ENCODE data around the gene MYORG.
"Not testable (repeated sequence)": the region's sequence is repeated elsewhere in the genome, so short reads cannot be mapped to it uniquely, and the experiment has no call there.

Gene MYORG

GRCh38 chr9:34367751-34368410 lies 8.8 kb downstream of the MYORG start:
- not testable (repeated sequence) for DNase-seq

DNA sequence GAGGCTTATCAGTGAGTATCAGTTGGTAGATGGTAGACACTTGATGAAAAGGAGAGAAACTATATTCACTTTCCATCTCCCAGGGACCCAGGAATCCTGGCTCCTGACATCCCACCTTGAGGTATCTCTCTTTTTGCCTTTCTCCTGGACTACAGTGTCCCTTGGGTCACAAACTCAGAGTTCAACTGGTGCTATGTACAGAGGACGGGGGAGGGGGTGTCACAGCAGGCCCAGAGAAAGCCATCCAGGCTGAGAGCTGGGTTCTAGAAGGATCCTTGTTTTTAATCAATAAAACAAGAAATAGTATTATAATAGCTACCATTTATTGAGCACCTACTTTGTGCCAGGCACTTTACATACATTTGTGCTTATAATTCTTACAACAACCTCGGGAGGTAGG lies 10.3 kb downstream of the MYORG start:
- DNase-seq: no peak

GRCh38 chr9:34365282-34365681 lies 11.4 kb downstream of the MYORG start:
- DNase-seq: no peak

GRCh38 chr9:34363619-34364351 lies 12.9 kb downstream of the MYORG start:
- no peak for DNase-seq

- no peak for DNase-seq
Observed at GRCh38 chr9:34362614-34363214, 14.0 kb downstream of the MYORG start.

DNA sequence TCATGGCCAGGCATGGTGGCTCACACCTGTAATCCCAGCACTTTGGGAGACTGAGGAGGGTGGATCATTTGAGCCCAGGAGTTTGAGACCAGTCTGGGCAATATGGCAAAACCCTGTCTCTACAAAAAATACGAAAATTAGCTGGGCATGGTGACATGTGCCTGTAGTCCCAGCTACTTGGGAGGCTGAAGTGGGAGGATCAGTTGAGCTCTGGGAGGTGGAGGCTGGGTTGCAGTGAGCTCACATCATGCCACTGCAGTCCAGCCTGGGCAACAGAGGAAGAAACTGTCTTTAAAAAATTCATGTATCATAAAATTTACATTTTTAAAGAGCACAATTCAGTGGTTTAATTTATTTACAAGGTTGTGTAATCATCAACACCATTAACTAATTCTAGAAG lies 23.7 kb downstream of the MYORG start:
- DNase-seq: not testable (repeated sequence)

GRCh38 chr9:34352122-34352652 lies 24.5 kb downstream of the MYORG start:
- not testable (repeated sequence) for DNase-seq

GRCh38 chr9:34349324-34349723 lies 27.4 kb downstream of the MYORG start:
- no peak for DNase-seq

DNA sequence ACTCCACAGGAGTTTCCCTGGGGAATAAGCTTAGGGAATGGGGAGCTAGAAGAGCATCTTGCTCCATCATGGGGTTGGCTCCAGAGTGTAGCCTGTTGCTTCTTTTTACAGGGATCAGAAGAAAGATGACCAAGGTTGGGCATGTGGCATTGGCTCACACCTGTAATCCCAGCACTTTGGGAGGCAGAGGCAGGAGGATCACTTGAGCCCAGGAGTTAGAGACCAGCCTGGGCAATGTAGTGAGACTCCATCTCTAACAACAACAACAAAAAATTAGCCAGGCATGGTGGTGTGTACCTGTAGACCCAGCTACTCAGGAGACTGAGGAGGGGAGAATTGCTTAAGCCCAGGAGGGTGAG lies 28.9 kb downstream of the MYORG start:
- no peak for DNase-seq

DNA sequence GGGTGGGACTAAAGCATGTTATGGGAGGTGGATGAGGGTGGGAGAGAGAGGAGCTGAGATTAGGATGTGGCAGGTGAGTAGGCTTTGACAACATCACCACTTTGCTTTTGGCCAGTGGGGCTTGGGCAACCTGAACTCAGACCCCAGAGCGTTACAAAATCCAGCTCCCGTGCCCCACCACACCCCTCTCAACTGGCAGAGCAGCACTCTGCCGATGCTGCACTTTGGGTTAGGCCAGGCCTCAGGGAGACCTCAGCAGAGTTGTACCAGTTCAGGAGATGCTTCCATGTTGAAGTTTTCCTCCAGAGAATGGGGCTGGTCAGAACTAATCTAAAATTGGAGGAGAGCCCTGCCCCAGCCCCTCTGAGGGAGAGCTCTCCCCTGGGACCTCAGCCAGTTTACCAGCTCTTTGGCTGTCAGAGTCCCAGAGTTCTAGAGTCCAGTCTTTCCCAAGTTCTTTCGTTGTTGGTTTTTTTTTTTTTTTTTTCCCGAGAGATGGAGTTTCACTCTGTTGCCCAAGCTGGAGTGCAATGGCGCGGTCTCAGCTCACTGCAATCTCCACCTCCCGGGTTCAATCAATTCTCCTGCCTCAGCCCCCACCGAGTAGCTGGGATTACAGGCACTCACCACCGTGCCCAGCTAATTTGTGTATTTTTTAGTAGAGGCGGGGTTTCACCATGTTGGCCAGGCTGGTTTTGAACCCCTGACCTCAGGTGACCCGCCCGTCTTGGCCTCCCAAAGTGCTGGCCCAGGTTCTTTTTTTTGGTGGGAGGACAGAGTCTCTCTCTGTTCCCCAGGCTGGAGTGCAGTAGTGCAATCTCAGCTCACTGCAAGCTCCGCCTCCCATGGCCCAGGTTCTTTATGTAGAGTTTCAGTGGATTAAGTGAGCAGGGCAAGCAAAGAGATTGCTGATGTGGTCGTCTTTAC lies 29.6 kb downstream of the MYORG start:
- no peak for DNase-seq

DNA sequence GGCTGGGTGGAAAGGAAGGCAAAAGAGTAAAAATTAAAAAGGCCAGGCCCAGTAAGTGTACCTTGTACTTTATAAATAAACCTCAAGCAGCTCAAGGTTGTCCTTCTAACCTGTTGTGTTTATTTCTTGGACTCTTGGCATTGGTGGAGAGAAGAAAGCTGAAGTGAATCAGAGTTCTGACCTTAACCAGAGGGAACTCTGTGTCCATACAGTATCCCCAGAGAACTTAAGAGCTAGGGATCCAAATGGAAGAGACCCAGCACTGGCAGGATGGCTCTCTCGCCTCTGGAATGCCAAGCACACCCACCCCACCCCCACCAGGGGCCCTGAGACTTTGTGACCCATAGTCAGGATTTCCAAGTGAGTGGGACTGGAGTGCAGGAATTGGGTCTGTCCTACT lies 33.1 kb downstream of the MYORG start:
- DNase-seq: no peak

GRCh38 chr9:34343090-34343489 lies 33.6 kb downstream of the MYORG start:
- DNase-seq: no peak

GRCh38 chr9:34341659-34342295 lies 34.9 kb downstream of the MYORG start:
- DNase-seq: no peak

GRCh38 chr9:34338665-34339385 lies 37.9 kb downstream of the MYORG start:
- DNase-seq: no peak

DNA sequence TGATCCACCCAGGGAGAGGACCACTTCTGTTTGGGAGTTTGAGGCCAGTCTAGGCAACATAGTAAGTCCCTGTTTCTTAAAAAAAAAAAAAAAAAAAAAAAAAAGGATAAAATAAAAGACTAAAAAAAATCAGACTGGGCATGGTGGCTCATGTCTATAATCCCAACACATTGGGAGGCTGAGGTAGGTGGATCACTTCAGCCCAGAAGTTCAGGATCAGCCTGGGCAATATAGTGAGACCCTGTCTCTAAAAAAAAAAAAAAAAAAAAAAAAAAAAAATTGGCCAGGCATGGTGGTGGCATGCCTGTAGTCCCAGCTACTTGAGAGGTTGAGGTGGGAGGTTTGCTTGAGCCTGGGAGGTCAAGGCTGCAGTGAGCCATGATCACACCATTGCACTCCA lies 38.6 kb downstream of the MYORG start:
- DNase-seq: not testable (repeated sequence)

DNA sequence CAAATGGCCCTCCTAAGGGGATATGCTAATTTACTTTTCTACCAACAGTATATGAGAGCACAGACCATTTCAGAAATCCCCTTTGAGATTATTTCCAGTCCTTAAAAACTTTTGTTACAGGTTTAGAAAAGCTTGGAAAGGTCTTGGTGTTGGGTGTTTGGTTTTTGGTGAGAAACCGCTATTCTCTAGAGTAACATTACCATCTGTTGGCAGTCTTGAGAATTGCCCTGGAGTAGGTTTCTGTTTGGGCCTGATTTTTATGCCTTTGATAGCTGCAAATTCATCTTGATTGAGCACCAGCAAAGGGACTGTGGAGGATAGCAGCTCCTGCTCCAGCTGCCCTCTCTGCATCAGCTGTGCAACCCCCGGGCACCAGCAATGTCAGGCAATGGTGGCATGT lies 39.3 kb downstream of the MYORG start:
- no peak for DNase-seq

- DNase-seq: no peak
Observed at GRCh38 chr9:34335376-34335775, 41.3 kb downstream of the MYORG start.

DNA sequence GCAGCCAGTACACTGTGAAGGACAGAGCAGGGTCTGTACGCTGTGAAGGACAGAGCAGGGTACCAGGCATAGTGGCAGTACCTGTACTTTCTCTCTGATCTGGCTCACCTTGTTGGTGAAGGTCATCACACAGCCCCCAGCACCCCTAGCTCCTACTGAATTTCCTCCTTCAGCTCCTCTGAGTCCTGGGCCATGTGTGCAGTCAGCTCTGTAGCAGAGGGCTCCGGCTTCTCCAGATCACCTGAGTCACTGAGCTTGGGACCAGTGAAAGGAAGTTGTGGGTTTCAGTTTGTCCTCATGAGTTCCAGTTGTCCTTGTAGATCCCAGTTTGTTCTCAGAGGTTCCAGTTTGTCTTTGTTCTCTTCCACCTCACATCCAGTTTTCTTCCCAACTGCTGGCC lies 41.8 kb downstream of the MYORG start:
- no peak for DNase-seq

GRCh38 chr9:34334337-34334824 lies 42.3 kb downstream of the MYORG start:
- DNase-seq: no peak

DNA sequence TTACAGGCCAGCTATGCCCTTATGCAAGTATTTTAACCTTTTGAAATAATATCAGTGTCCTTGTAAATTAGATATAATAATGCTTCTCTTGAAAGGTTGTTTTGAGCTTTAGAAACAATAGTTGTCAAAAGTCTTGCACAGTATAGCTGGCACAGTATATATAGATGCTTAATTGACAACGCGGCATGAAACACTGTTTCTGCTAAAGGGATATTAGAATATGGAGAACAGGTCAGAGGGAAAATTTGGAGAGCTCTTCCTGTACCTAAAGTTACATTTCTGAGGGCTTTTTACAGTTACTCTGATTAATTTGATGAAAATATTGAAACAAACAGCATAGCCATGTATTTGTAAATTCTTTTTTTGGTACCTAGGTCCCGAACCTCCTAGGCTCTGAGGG lies 42.9 kb downstream of the MYORG start:
- no peak for DNase-seq

Measured in CD4-positive, alpha-beta T cell treated with Interleukin-12 subunit alpha and Interleukin-12 subunit beta, for 1 hour (primary cell).